ENCODE data around the gene GRM8. TPM values are rescaled to one million over a fixed set of nuclear protein-coding genes. Genes with fewer than 3 reads are reported as not detected.
A peak's percentile ranks its signal among the peaks of the same experiment; 100 is the strongest.

GRM8 gene
- total and polyA plus RNA-seq, 8 donors: 0.11 to 1.2 (median 0.89) TPM

DNA sequence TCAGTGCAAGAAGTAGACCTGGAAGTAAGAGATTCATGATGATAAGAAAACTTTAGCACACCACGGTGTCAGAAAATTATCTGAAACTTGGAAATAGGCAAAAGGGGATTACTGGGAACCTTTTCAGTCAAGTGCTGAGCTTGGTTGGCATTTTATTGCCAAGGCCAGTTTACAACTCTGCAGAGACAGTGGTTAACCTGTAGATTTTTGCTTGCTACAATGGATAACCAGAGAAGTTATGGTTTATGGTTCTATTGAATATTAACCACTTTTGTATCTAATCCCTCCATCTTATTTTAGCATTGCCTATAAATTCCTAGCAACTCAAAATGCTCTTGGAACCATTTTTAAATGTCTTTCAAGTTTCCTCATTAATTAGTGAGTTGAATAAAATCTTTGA lies 13.3 kb upstream of the GRM8 start:
- 91% methylated on average over 1 of the region's 1 CpG for WGBS, 2 donors
- FAIRE-seq: no peak

DNA sequence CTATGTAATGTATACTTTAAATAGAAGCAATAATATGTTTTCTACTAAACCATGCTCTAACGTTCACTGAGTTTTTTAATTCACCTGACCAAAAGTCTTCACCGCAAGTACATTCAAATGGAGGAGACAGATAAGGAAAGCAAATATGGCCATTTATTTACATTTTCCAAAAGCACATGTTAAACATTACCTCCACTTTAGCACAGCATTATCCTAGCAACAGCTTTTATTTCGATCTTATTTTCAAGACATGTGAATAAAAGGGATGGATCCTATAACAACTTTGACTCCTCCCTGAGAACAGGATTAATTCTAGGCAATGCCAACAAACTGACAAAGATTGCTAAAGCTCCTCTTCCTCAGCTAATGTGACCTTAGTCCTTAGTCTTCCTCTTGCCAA lies 11.5 kb upstream of the GRM8 start:
- FAIRE-seq (no peak), DNase-seq (no peak), ATAC-seq (peak in 1 of 4 donors; percentile 49)
- no peaks in the 10 kb centered on the region for H3K27me3 ChIP-seq
- no peak overlapping the region for H3K4me3 ChIP-seq
- no peak overlapping the region for H3K27ac ChIP-seq
- 21% methylated on average over 3 of the region's 3 CpGs for WGBS, 2 donors
- no peaks in the 10 kb centered on the region for H3K36me3 ChIP-seq
- no peaks in the 10 kb centered on the region for H3K9me3 ChIP-seq
- intact Hi-C loops (cut with DNase I): no loop called here
- H3K4me1 ChIP-seq: peaks cover 0 to 5% (median 0%) of the 10 kb centered on the region in 3 donors
- TF ChIP-seq, protein P1, sequence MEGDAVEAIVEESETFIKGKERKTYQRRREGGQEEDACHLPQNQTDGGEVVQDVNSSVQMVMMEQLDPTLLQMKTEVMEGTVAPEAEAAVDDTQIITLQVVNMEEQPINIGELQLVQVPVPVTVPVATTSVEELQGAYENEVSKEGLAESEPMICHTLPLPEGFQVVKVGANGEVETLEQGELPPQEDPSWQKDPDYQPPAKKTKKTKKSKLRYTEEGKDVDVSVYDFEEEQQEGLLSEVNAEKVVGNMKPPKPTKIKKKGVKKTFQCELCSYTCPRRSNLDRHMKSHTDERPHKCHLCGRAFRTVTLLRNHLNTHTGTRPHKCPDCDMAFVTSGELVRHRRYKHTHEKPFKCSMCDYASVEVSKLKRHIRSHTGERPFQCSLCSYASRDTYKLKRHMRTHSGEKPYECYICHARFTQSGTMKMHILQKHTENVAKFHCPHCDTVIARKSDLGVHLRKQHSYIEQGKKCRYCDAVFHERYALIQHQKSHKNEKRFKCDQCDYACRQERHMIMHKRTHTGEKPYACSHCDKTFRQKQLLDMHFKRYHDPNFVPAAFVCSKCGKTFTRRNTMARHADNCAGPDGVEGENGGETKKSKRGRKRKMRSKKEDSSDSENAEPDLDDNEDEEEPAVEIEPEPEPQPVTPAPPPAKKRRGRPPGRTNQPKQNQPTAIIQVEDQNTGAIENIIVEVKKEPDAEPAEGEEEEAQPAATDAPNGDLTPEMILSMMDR (IDR thresholded peaks at IDR 0.05): no peak

More for the DNA sequence above, 13.3 kb upstream of the GRM8 start:
- Histone ChIP-seq H3K27ac (no peak overlapping the region), H3K36me3 (no peaks in the 10 kb centered on the region), H3K4me3 (no peak overlapping the region), H3K9me3 (no peaks in the 10 kb centered on the region), H3K27me3 (no peaks in the 10 kb centered on the region), H3K4me1 (peaks cover 0 to 5% (median 0%) of the 10 kb centered on the region in 3 donors)
- no peak for DNase-seq
- intact Hi-C loops (cut with DNase I): no loop called here
- ATAC-seq: no peak
- TF ChIP-seq, protein P1 (IDR thresholded peaks at IDR 0.05): no peak

DNA sequence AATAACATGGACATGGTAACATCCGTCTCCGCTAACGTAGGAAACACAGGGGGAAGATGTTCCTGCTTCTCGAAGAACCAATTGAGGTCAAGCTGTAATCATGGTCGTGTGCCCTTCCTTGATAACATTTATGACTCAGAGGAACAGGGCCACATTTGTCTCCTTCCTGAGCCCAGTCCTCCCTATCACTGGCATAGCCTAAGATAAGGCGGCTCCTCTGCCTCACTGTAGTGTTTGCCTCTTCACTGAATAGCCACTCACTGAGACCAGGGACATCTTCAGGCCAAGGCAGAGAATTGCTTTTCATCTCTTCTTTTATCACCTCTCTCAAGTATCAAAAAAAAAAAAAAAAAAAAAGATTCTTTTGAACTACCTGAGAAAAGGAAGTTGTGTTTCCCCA lies 5.4 kb upstream of the GRM8 start:
- intact Hi-C loops (cut with DNase I): loop anchor here in 1 of 3 donors (10.0 kb wide), 1 partner anchor 453 kb away; no protein-coding TSS in a partner anchor
- WGBS, 2 donors: 64 to 76% methylated on average over 6 of the region's 6 CpGs
- H3K27ac ChIP-seq: no peak overlapping the region
- FAIRE-seq (no peak), ATAC-seq (no peak), DNase-seq (no peak)
- no peaks in the 10 kb centered on the region for H3K4me1 ChIP-seq
- H3K4me3 ChIP-seq: no peak overlapping the region
- no peaks in the 10 kb centered on the region for H3K9me3 ChIP-seq
- no peaks in the 10 kb centered on the region for H3K36me3 ChIP-seq
- no peaks in the 10 kb centered on the region for H3K27me3 ChIP-seq
- TF ChIP-seq, protein P1 (IDR thresholded peaks at IDR 0.05): no peak

DNA sequence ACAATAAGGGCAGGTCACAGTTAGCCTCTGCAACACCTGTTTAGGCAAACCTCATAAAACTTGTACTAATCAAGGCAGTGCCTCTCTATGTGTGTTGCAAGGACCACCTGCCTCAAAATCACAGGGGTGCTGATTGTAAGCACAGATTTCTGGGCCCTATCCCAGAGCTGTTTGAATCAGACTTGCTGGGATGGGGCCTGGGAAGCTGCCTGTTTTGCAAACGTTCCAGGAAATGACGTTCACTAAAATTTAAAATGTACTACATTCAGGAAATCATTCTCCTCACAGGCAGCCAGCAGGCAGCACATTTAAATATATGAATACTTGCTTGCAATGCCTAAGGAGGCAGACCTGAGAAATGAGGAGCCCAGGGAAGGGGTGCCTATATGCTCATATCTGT lies 4.3 kb upstream of the GRM8 start:
- FAIRE-seq (no peak), ATAC-seq (no peak), DNase-seq (no peak)
- WGBS, 2 donors: 47 to 51% methylated on average over 2 of the region's 2 CpGs
- H3K4me1 ChIP-seq: no peaks in the 10 kb centered on the region
- no peaks in the 10 kb centered on the region for H3K27me3 ChIP-seq
- intact Hi-C loops (cut with DNase I): loop anchor here in 1 of 3 donors (10.0 kb wide), 1 partner anchor 452 kb away; no protein-coding TSS in a partner anchor
- no peak overlapping the region for H3K27ac ChIP-seq
- TF ChIP-seq, protein P1 (IDR thresholded peaks at IDR 0.05): no peak
- no peak overlapping the region for H3K4me3 ChIP-seq
- H3K36me3 ChIP-seq: no peaks in the 10 kb centered on the region
- H3K9me3 ChIP-seq: no peaks in the 10 kb centered on the region

DNA sequence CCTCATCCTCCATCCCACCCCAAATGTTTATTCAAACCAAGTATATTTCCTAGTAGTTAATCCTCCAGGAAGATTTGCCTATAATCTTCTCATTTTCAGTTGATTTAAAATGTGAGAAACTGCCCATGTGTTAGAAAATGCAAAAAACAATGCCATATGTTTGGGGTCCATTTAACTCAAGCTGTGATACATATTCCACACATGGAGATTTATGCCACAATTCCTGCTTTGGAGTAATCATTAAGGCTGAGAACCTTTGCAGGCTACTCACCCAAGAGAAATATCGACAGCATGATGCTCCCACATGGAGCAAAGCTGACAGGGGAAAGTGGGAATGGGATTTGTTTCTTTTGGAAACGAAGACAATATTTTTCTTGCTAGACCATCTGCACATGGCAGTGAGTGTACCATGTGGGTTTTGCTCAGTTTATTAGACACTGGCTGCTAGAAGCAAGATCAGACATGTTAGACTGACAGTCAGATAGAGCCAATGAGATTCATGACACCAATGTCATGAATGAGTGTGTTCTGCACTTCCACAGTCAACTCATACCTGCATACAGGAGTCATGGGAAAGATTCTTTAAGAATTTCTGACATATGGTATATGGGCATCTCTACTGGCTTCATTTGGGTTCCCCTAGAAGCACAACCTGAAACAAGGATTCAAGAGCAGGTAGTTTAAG lies 3.4 kb upstream of the GRM8 start:
- TF ChIP-seq, protein P1 (IDR thresholded peaks at IDR 0.05): no peak
- Histone ChIP-seq H3K4me1 (peaks cover 0 to 2% (median 2%) of the 10 kb centered on the region in 3 donors), H3K9me3 (no peaks in the 10 kb centered on the region), H3K36me3 (no peaks in the 10 kb centered on the region), H3K27me3 (no peaks in the 10 kb centered on the region), H3K27ac (no peak overlapping the region), H3K4me3 (no peak overlapping the region)
- 72 to 85% methylated on average over 2 of the region's 2 CpGs for WGBS, 2 donors
- no peak for FAIRE-seq
- no peak for ATAC-seq
- no peak for DNase-seq
- intact Hi-C loops (cut with DNase I): loop anchor here in 1 of 3 donors (10.0 kb wide), 1 partner anchor 451 kb away; no protein-coding TSS in a partner anchor
